Lower leg skin (tissue), 3 donors: ENCODE data around the gene RHCE.
"Not testable (repeated sequence)": the region's sequence is repeated elsewhere in the genome, so short reads cannot be mapped to it uniquely, and the experiment has no call there.

Experiments
- POLR2A ChIP-seq, 2 donors: fragments of 450-650 bp; IDR thresholded peaks; one replicate each; pipeline ENCODE4 v1.6.1; 2016 to 2017; ENCODE audit warnings: antibody characterized with exemption in 2 of 2, mild to moderate bottlenecking in 1 of 2, moderate library complexity in 1 of 2
- TF ChIP-seq, protein P1 (sequence below), 3 donors: fragments of 450-650 bp; IDR thresholded peaks; one replicate each; pipeline ENCODE4 v1.5.1; 2016; ENCODE audit warnings: antibody characterized with exemption in 3 of 3, mild to moderate bottlenecking in 3 of 3, moderate library complexity in 2 of 3

DNA sequence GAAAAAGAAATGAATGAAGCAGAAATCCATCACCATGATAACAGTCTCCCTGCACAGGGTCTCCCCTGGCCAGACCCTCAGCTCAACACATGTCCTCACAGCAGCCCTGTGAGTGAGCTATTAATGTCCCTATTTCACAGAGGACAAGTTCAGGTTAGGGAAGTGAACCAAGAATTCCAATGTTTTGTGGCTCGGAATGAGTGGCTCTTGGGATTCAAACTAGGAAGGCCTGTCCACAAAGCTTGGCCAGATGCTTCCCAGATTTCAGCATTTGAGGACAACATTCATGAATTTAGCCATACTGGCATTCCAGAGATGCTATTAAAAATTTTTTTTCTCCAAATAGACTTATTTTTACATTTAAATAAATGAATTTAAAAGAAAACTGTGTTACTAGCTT, 38.1 kb downstream of the RHCE start:
- TF ChIP-seq, protein P1, sequence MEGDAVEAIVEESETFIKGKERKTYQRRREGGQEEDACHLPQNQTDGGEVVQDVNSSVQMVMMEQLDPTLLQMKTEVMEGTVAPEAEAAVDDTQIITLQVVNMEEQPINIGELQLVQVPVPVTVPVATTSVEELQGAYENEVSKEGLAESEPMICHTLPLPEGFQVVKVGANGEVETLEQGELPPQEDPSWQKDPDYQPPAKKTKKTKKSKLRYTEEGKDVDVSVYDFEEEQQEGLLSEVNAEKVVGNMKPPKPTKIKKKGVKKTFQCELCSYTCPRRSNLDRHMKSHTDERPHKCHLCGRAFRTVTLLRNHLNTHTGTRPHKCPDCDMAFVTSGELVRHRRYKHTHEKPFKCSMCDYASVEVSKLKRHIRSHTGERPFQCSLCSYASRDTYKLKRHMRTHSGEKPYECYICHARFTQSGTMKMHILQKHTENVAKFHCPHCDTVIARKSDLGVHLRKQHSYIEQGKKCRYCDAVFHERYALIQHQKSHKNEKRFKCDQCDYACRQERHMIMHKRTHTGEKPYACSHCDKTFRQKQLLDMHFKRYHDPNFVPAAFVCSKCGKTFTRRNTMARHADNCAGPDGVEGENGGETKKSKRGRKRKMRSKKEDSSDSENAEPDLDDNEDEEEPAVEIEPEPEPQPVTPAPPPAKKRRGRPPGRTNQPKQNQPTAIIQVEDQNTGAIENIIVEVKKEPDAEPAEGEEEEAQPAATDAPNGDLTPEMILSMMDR (IDR thresholded peaks at IDR 0.05): not testable (repeated sequence)
- not testable (repeated sequence) for TF ChIP-seq POLR2A (IDR thresholded peaks at IDR 0.05)
